Stimulated activated CD4-positive, alpha-beta T cell treated with anti-CD3 and anti-CD28 coated beads, Interleukin-4, amount 100 ng/mL, for 4 hours (primary cell): ENCODE data around the gene TEKT3.

ENCODE experiments used
- DNase-seq, 2 experiments: peaks; one replicate each; pipeline ENCODE4 v3.0.0-alpha.2; 2020

Gene TEKT3

GRCh38 chr17:15349119-15349518, 7.7 kb upstream of the TEKT3 start:
- no peak for DNase-seq

GRCh38 chr17:15348021-15348420, 6.6 kb upstream of the TEKT3 start:
- DNase-seq = no peak

- no peak for DNase-seq
Measured at GRCh38 chr17:15346066-15346595, 4.7 kb upstream of the TEKT3 start.

GRCh38 chr17:15343749-15344148, 2.4 kb upstream of the TEKT3 start:
- DNase-seq = no peak

- DNase-seq = no peak
Measured at GRCh38 chr17:15342460-15342859, 1.1 kb upstream of the TEKT3 start.

- DNase-seq = no peak
Measured at GRCh38 chr17:15341966-15342365, 569 bp upstream of the TEKT3 start.

GRCh38 chr17:15340966-15341365, 431 bp downstream of the TEKT3 start:
- no peak for DNase-seq

- DNase-seq = no peak
Measured at GRCh38 chr17:15335446-15335845, 6.0 kb downstream of the TEKT3 start.

GRCh38 chr17:15334266-15334665, 7.1 kb downstream of the TEKT3 start:
- no peak for DNase-seq

- DNase-seq = no peak
Measured at GRCh38 chr17:15332338-15332737, 9.1 kb downstream of the TEKT3 start.

GRCh38 chr17:15323131-15323530, 18.3 kb downstream of the TEKT3 start:
- no peak for DNase-seq

GRCh38 chr17:15321556-15322251, 19.7 kb downstream of the TEKT3 start:
- no peak for DNase-seq

GRCh38 chr17:15319452-15320010, 21.9 kb downstream of the TEKT3 start:
- DNase-seq = no peak

GRCh38 chr17:15311996-15312395, 29.4 kb downstream of the TEKT3 start:
- no peak for DNase-seq

- no peak for DNase-seq
Measured at GRCh38 chr17:15309793-15310192, 31.6 kb downstream of the TEKT3 start.

GRCh38 chr17:15309236-15309635, 32.2 kb downstream of the TEKT3 start:
- DNase-seq = no peak

GRCh38 chr17:15308758-15309157, 32.6 kb downstream of the TEKT3 start:
- DNase-seq = no peak

GRCh38 chr17:15307710-15308111, 33.7 kb downstream of the TEKT3 start:
- DNase-seq = no peak

GRCh38 chr17:15303851-15304250, 37.5 kb downstream of the TEKT3 start:
- no peak for DNase-seq

- no peak for DNase-seq
Measured at GRCh38 chr17:15303268-15303667, 38.1 kb downstream of the TEKT3 start.

GRCh38 chr17:15301845-15302244, 39.6 kb downstream of the TEKT3 start:
- no peak for DNase-seq

GRCh38 chr17:15298176-15298575, 43.2 kb downstream of the TEKT3 start:
- no peak for DNase-seq

- DNase-seq = no peak
Measured at GRCh38 chr17:15293558-15293957, 47.8 kb downstream of the TEKT3 start.

- DNase-seq = no peak
Measured at GRCh38 chr17:15291674-15292361, 49.6 kb downstream of the TEKT3 start.
